Gastrocnemius medialis (tissue), 4 donors: Measurements from ENCODE around the gene DNAH3.

Source experiments
- CTCF ChIP-seq, 5 experiments: fragments of 450-650 bp in 3 of 5; fragments of 200-600 bp in 2 of 5; sonication (generic) in 2 of 5; IDR thresholded peaks in 4 of 5; conservative IDR thresholded peaks in 1 of 5; 1 replicate in 4 of 5; 2 replicates in 1 of 5; pipeline ENCODE4 v1.5.1; 2016 to 2019; ENCODE audit warnings: antibody characterized with exemption in 5 of 5, mild to moderate bottlenecking in 3 of 5, moderate library complexity in 3 of 5
- POLR2A ChIP-seq, 2 donors: fragments of 450-650 bp; IDR thresholded peaks; one replicate each; pipeline ENCODE4 v1.6.1; 2017; ENCODE audit warnings: antibody characterized with exemption in 2 of 2, mild to moderate bottlenecking in 2 of 2, moderate library complexity in 2 of 2

GRCh38 chr16:21167360-21167759 lies 16.7 kb upstream of the DNAH3 start:
- no peak for TF ChIP-seq CTCF (IDR thresholded peaks at IDR 0.05 in 4 of 5, conservative IDR thresholded peaks at IDR 0.05 in 1 of 5)
- no peak for TF ChIP-seq POLR2A (IDR thresholded peaks at IDR 0.05)
